GM21447 (cell line): ENCODE data around the gene MYT1.

ENCODE experiments used
- ATAC-seq: cut with Tn5 transposase; IDR thresholded peaks from one replicate; pipeline ENCODE4 v1.9.1; 2021; ENCODE audit not compliant: unreplicated experiment

The MYT1 gene

DNA sequence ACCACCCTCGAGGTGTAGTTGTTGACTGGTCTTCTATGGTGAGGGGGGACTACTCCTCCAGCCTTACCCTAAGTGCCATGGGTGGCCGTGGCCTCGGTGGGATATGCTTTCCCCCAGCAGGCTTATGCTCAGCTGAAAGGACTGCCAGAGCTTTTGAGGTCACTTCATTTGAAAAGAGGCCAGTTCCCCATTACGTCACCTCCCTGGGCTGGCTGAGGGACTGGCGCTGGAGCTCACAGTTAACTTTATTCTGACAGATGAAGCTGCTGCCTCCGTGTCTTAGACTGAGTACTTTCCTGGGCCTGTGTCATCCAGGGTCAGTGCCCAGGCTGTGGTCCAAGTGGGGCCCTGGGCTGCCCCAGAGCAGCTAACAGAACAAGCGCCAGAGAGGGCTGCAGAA, 48.5 kb downstream of the MYT1 start:
- ATAC-seq = no peak

DNA sequence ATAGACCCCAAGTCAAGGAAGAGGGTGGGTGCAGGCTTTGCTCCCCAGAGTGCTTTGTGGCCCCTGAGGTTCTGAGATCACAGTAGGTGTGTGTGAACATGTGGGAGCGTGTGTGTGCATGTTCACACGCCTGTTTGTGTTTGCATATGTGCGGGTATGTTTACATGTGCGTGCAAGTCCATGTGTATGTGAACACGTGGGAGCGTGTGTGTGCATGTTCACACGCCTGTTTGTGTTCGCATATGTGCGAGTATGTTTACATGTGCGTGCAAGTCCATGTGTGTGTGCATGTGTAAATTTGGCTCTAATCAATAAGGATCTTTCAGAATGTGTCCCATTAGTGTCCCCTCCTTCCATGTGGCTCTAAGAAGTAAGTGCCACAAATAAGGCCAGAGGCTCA, 49.9 kb downstream of the MYT1 start:
- ATAC-seq = no peak

DNA sequence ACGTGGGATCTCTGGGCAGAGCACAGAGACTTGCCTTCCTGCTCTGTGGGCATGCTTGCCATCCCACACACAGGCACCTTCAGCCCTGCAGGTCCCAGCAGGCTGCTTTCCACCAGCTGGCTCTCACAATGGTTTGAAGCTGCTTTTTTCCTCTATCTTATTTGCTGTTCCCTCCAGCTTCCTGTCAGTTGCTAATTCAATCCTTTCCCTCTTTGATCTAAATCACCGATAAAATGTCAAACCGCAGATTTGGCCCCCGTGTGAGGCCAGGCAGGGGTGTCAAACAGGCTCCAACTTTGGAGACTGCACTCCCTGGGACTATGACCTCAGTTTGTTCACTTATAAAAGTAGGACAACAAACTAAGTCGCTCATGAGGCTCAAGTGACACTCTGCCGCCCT, 50.7 kb downstream of the MYT1 start:
- no peak for ATAC-seq

DNA sequence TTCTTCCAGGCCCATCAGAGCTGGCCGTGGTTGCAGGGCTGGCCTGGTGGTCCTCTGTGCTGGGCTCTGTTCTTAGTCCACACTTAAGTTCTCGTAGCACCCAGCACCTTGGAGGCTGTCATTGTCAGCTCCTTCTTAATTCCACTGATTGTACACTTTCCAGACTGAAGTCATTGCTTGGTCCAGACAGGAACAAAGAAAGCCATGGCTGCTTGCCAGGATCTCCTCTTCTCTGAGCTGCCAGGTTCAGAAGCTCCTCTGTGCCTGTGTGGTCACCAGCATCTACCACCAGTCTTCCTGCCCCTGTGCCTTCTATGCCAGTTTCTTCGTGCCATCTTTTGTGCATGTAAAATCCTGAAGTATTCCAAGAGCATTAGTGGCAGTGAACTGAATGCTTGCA, 51.8 kb downstream of the MYT1 start:
- ATAC-seq = no peak

DNA sequence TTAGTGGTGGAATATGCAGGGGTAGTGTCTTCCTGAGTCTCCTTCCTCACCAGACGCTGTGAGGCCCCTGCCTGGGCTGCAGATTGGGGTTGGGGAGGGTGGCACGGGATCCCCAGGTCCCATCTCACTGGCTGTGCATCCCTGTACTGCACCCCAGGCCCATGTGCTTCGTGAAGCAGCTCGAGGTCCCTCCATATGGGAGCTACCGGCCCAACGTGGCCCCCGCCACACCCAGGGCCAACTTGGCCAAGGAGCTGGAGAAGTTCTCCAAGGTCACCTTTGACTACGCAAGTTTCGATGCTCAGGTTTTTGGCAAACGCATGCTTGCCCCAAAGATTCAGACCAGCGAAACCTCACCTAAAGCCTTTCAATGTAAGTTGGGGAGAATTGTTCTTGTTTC, 52.7 kb downstream of the MYT1 start:
- no peak for ATAC-seq

DNA sequence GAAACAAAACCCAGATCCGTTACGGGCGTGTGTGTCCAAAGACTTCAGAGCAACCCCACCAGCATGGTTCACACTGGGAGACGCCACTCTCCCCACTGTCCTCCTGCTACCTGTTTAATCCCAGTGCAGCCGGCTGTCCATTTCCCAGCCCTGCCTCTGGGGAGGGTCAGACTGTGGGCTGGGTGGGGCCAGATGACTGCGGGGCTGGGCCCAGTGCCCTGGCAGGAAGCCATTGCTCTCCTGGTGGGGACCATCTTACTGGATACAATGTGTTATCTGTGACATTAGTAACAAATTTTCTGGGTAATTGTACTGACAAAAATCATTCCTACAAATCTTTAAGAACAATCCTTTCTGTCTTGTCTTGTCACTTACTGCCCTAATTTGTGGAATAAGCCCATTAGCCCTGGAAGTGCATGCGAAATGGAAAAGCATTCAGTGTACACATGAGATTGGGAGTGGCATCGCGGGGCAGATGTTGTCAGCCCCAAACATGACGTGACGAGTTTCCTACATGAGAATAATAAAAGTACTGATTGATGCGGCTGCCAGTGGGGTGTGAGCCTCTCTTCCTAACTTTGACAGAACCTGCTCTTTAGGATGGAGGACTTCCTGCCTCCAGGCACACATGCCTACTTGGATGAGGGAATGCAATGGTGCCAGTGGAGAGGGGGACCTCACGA, 53.4 kb downstream of the MYT1 start:
- ATAC-seq = no peak

DNA sequence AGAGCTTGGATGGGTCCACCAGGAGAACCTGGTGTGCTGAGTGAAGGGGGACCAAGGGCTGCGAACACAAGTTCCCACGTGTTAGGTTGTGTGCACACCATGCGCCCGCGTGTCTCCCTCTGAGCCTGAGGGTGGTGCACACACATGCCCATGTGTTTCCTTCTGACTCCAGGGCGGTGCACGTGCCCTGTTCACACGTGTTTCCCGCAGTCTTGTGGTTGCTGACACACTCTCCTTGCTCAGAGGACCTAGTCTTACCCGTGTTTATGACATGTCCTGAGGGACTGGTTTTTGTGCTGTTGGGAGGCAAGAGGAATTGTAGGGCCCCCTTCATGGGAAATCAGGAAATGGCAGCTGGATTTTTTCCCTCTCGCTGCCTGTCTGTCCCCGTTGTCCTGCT, 55.0 kb downstream of the MYT1 start:
- ATAC-seq = no peak

DNA sequence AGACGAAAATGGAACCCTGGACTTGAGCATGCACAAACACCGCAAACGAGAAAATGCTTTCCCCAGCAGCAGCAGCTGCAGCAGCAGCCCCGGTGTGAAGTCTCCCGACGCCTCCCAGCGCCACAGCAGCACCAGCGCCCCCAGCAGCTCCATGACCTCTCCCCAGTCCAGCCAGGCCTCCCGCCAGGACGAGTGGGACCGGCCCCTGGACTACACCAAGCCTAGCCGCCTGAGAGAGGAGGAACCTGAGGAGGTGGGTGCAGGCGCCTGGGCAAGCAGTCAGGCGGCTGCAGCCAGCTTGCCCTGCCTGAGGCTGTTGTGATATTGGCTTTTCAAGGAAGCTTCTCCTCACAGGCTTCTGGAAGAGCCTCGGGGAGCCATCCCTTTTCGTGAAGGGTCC, 55.5 kb downstream of the MYT1 start:
- ATAC-seq = no peak

DNA sequence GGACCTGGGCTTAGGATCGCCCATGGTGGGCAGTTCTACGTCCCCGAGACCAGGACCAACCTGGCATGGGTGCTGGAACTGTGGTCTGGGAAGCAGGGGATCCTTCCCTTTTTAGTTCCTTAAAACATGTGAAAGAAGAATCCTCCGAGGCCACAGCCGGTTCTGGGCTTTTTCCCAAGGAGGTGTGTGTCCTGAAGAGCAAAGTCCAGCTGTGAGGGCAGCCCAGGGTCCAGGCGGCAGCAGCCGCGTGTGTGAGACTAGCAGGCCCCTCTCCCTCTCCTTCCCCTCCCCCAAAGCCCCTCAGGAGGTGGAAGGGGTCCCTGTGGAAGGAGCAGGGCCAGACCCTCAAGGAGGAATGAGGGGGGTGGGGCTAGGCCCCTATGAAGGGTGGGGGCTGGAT, 56.2 kb downstream of the MYT1 start:
- ATAC-seq = no peak

DNA sequence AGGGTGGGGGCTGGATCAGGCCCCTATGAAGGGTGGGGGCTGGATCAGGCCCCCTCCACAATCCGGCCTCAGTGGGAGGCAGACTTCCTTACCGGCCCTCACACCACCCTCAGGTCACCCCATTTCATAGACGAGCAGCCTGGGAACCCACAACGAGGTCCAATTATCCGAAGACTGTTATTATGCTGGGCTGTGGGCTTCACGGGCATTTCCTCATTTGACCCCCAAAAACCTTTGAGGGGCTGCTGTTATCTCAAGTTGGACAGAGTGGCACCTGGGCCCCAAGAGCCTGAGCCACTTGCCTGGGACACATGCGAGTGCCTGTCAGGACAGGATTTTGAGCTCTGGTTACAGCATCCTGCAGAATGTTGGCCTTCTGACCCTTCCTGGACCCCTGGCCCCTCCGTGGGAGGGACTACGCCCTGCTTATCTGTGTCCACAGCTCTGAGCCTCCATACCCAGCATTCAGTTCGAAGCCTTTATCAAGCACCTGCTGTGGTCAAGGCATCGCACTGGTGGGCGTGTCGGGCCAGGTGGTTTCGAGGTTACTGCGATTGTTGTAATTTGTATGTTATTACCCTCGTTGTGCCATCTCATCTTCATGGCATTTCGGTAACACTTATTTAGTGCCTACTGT, 56.8 kb downstream of the MYT1 start:
- ATAC-seq = no peak

DNA sequence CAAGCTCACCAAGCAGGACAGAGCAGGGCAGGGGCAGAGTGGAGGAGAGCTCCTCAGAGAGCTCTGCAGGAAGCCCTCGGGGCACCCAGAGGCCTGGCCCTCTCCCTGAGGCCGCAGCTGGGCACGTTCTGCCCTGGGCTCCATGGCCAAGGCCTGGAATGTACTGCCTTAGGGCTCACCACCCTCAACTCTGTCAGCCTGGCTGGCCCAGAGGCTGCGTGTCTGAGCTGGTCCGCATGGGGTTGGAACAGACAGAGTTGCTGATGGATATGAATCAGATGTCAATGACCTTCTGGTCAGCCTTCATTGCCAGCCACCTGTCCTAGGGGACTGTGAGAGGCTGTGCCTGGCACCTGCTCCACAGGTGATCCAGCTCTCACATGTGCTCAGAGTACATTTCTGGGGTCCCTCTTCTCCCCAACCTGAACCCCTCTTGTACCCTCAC, 58.1 kb downstream of the MYT1 start:
- no peak for ATAC-seq

DNA sequence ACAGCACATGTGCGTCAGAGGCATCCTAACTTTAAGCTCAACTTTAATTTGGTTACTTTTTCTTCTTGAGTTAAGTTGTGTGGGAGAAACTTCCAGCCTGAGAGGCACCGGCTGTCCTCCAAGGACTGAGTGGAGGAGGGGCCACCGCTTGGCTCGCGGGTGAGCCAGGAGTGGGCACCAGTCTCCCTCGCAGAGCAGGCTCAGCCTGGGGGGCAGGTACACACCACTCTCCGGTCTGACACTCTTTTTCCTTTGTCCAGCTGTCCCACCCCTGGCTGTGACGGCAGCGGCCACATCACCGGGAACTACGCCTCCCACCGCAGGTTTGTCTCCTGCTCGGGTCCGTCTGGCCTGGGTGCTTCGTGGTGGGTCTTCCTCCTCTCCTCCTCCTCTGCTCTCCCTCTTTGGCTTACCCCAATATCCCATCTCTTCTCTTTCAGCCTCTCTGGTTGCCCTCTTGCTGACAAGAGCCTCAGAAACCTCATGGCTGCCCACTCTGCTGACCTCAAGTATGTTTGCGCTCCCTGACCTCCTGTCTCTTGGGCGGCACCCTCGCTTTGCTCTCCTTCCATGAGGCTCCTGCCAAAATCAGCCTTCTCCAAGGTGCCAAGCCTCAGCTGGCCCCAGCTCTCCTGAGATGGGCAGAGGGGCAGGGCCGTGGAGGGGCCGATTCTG, 58.7 kb downstream of the MYT1 start:
- no peak for ATAC-seq

DNA sequence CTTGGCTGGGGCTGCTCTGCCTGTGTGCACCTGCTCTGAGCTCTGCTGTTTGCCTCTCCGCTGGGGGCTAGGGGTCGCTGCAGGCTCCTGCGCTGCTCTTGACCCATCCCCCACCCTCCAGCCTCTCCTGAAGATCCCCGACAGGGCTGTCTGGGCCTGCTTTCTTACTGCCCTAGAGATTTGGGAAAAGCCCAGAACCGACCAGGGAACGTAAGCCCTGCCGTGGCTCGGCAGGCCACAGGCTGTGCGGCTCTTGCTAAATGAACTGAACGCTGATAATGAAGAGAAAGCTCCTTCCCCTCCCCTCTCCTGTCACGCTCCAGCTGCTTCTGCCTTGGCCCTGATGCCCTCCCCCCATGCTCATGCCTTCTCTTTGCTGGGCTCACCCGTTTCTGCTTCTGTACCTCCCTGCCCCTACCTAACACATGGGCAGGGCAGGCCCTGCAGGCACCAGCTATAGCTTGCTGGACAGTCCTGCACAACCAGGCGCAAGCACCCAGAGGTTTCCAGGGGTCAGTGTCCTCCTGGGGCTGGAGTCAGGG, 59.3 kb downstream of the MYT1 start:
- ATAC-seq = no peak

DNA sequence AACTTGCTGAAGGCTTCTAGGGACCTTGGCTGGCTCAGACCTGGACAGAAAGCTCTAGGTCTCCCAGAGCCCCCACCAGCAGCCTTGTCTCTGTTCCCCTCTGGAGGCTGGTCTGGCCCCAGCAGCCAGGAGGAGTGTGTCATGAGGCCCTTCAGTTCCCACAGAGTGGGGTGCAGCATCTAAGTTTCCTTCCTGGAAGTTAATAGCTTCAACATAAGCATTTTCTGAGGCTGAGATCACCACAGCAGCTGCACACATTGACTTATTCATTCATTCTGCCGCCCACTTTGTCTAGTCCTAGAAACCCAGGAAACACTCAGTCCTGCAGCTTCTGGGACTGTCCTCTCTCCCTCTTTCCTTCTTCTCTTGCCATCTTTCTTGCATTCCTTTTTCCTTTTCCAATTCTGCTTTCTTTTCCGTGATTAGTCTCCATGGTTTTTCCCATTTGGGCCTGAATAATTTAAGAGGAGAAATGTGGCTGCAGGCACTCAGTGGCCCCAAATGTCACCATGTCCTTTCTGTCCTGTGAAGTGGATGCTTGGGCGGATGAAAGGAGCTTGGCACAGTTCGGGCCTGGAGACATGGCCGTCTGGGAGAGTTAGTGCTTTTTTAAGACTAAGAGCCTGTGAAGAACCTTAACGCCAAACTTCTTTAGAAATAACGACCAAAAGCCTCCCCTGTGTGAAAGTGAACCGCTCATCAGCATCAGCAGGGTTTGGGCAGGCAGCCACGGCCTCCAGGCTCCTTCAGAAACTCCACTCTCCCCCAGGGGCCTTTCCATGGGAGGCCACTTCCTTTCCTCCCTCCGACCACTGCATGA, 60.3 kb downstream of the MYT1 start:
- no peak for ATAC-seq

DNA sequence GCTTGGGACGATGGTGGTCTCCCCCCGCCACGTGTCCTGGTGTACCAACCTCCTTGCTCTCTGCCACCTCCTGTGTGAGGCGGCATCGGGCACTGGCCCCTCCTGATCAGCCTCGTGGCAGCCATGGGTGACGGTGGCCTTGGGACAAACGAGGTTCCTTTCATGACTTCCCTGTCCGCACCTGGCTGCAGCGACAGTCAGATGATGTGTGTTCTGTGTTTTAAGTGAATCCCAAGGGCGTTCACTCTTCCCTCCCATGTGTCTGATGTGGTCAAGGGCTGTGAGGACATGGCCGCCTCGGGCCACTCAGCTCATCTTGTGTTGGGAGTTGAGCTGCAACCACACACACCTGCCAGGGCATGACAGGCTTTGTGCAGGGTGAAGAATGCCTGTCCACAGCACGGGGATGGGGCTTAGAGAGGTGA, 60.9 kb downstream of the MYT1 start:
- ATAC-seq = no peak

DNA sequence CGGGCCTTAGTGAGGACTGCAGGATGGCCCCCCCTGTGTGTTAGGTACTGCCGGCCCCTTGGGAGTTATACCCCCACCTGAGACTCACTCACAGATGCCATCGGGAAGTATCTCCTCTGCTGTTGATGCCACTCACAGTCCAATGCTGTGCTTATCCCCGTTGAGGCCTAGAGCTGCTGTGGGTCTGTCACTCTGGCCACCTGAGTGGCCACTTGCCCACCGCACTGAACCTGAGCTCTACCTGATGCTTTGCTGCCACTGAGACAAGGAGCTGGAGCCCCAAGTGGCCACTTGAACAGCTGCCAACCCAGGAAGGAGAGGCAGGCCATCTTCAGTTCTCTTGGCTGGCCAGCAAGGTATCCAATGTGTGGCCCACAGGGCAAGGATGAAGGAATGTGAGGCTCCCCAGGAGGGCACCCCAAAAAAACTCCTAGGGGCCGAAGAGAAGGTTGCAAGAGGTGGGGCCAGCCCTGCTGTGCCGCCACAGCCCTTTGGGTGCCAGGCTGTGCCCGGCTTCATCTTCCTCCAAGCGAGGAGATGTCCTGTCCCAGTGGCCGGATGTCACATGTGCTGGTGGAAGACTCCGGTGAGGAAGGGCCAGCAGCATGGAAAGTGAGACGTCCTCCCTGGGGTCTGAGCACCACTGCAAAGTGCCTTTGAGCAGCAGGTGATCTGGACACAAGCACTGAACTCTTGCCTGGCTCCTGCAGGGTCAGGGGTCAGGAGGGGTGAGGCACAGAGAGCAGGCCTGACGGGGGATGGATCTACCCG, 61.8 kb downstream of the MYT1 start:
- no peak for ATAC-seq

DNA sequence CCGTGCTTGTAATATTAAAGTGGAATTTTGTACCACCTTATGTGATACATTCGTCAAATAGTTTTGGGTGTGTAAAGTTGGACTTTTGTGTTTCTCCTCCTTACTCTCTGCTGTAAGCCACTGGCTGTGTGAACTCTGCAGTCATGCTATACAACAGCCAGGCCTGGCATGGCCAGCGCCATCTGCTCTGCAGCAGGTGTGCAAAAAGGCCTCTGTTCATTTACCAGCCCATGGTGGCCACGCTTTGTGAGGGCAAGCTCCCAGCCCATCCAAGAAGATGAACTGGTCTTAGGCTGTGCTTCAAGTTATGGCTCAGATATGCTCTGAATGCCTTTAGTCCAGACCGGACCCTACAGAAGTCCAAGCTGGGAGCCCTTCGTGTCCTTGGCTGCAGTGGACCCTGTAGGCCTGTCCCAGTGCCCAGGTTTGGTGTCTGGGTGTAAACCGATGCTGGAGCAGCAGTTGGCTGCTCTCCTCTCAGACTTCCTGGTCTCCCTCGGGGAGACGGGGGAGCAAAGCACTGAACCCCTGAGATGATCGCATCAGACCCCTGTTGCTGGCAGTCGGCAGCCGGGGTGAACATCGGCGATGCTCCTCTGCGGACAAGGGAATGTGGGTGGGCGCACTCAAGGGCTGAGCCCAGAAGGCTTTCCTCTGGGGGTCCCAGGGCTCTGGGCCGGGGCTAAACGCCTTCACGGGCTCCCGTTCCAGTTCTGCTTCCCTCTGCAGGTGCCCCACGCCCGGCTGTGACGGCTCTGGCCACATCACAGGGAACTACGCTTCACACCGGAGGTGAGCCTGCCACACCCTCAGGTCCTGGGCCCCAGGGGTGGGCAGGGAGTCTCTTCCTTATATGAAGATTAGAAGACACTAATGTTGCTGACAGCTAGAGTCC, 62.7 kb downstream of the MYT1 start:
- no peak for ATAC-seq

DNA sequence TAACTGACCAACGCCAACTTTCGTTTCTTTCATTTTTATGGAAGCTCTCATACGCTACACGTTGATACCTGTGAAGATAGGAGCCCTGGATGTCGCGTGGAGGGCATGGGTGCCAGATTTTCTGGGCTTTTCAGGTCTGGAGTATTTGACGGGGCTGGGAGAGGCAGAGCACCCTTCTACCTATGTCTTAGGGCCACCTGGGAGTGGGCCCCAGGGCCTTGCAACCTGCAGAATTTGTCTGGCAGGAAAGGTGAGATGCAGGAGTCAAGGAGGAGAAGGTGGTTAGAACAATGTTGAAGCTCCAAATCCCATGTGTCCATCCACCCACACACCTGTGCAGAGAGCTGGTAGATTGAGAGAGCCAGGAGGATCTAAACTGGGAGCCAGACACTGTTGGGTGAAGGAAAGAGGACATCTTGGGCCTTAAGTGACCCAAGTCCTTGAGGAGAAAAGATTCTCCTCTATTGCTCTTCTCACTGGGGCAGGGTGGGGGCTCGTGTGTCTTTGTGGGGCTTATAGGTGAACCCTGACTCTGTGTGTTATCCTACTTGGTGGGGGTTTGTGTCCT, 63.9 kb downstream of the MYT1 start:
- no peak for ATAC-seq
